Heart left ventricle (tissue), 16 donors: ENCODE results near the gene PCSK6. TPM values are rescaled to one million over a fixed set of nuclear protein-coding genes. Genes with fewer than 3 reads are reported as not detected.
"Not testable (repeated sequence)": the region's sequence is repeated elsewhere in the genome, so short reads cannot be mapped to it uniquely, and the experiment has no call there.

ENCODE experiments used
- ATAC-seq, 4 donors: fragments of 200-7000 bp; cut with Tn5 transposase; one replicate each; pipeline ENCODE4 v1.9.1; 2020 to 2022; ENCODE audit warnings: moderate library complexity in 4 of 4, mild to moderate bottlenecking in 3 of 4, moderate number of reproducible peaks in 1 of 4
- DNase-seq, 5 donors: peaks; one replicate each; pipeline ENCODE4 v3.0.0-alpha.2; 2020
- H3K27ac ChIP-seq, 12 donors: fragments of 200-600 bp; sonication (generic) in 4 of 12; one replicate each; pipeline versions ENCODE4 v1.5.0 to v1.8.0; 2016 to 2022; ENCODE audit warnings: mild to moderate bottlenecking in 2 of 12
- H3K27me3 ChIP-seq, 9 donors: fragments of 200-600 bp; sonication (generic) in 2 of 9; one replicate each; pipeline versions ENCODE4 v1.5.1 to v1.8.0; 2016 to 2022; ENCODE audit warnings: mild to moderate bottlenecking in 3 of 9
- H3K36me3 ChIP-seq, 9 donors: fragments of 200-600 bp; sonication (generic) in 2 of 9; one replicate each; pipeline versions ENCODE4 v1.5.0 to v1.8.0; 2018 to 2022; ENCODE audit warnings: mild to moderate bottlenecking in 2 of 9
- H3K4me1 ChIP-seq, 12 donors: fragments of 200-600 bp; sonication (generic) in 4 of 12; one replicate each; pipeline versions ENCODE4 v1.5.0 to v1.8.0; 2016 to 2022; ENCODE audit warnings: mild to moderate bottlenecking in 3 of 12
- H3K4me3 ChIP-seq, 12 donors: fragments of 200-600 bp; sonication (generic) in 4 of 12; one replicate each; pipeline versions ENCODE4 v1.5.0 to v1.8.0; 2017 to 2022; ENCODE audit warnings: mild to moderate bottlenecking in 9 of 12, moderate library complexity in 4 of 12
- H3K9me3 ChIP-seq, 12 donors: fragments of 200-600 bp; sonication (generic) in 4 of 12; one replicate each; pipeline versions ENCODE4 v1.5.0 to v1.8.0; 2016 to 2022; ENCODE audit warnings: mild to moderate bottlenecking in 1 of 12
- POLR2A ChIP-seq, 2 donors: fragments of 450-650 bp; IDR thresholded peaks; one replicate each; pipeline ENCODE4 v1.6.1; 2017; ENCODE audit warnings: antibody characterized with exemption in 2 of 2, mild to moderate bottlenecking in 2 of 2, moderate library complexity in 2 of 2
- WGBS, 4 donors: extraction: QIAGEN DNeasy Blood & Tissue Kit in 2 of 4; methylation state at CpG; one replicate each; pipeline versions ENCODE4 v1.1.5 to v1.1.7; 2013 to 2018; 5-methylcytosine and 5-hydroxymethylcytosine counted together
- intact Hi-C, 10 donors: fragments of 100-400 bp; cut with DNase I; formaldehyde crosslinking; loops; one replicate each; pipeline versions ENCODE4 v1.11.1 to v1.14.2; 2022
- polyA plus RNA-seq, 2 donors: library from polyadenylated mRNA; stranded (reverse); fragments of 200-250 nt; gene quantifications; one replicate each; pipeline ENCODE4 v1.2.3, GENCODE V29; 2013
- total RNA-seq, 9 donors: library from RNA; depleted of rRNA in 2 of 9; stranded (reverse); fragments of >200 nt in 2 of 9; fragmentation: NEBNext Ultra II Directional in 3 of 9; extraction: Animal tissue kit (Norgen Biotek cat#: 25700) in 3 of 9; gene quantifications; one replicate each; pipeline versions ENCODE4 v1.1.0 to v1.2.4, GENCODE V29; 2016 to 2023
- TF ChIP-seq, protein P1 (sequence below), 12 donors: fragments of 200-600 bp; sonication (generic) in 4 of 12; IDR thresholded peaks; one replicate each; pipeline versions ENCODE4 v1.5.0 to v1.8.0; 2018 to 2022; ENCODE audit warnings: antibody characterized with exemption in 12 of 12, mild to moderate bottlenecking in 5 of 12
- donor health status: ischemic (EF 13 %, LVEDD 7.1; RV severe dilation, severe dysfunction).
- donor health status: healthy with polysubstance abuse.
- donor health status: DM: no; HTN: yes; CAD: no.
- donor health status: DM: no; HTN: no; CAD: no.
- donor health status: ischemic (EF 25% LVEDD 6.9; RV normal size, moderate dysfunction).
- donor health status: ischemic (EF 25% LVEDD 5.7; RV mildly dilated, moderate dysfunction).
- donor health status: healthy.
- donor health status: DM: yes; HTN: yes; CAD: no.
- donor health status: ischemic (EF 35%, LVEDD 5.7; RV mildly dilated, moderate dysfunction).
- donor health status: nonischemic (EF 11% LVEDD 7.7; RV severe dilation, severe dysfunction).
- donor health status: DM: yes; HTN: yes; CAD: no.
- donor health status: PGD.
- donor health status: ischemic (EF 29% LVEDD 5.4; RV normal size, mild dysfunction).
- donor health status: nonischemic (EF 23%, LVEDD 6.1; RV moderate dilation, normal function).

The PCSK6 gene
- total and polyA plus RNA-seq, 11 donors, result 7.3 to 41.7 (median 22.3) TPM

GRCh38 chr15:101420232-101420631, 69.3 kb downstream of the PCSK6 start:
- Histone ChIP-seq H3K27ac (no peak overlapping the region), H3K9me3 (peaks cover 0 to 7% (median 0%) of the 10 kb centered on the region in 12 donors), H3K27me3 (no peaks in the 10 kb centered on the region), H3K4me3 (no peak overlapping the region), H3K36me3 (peaks cover 0 to 15% (median 0%) of the 10 kb centered on the region in 9 donors), H3K4me1 (no peaks in the 10 kb centered on the region)
- TF ChIP-seq, protein P1, sequence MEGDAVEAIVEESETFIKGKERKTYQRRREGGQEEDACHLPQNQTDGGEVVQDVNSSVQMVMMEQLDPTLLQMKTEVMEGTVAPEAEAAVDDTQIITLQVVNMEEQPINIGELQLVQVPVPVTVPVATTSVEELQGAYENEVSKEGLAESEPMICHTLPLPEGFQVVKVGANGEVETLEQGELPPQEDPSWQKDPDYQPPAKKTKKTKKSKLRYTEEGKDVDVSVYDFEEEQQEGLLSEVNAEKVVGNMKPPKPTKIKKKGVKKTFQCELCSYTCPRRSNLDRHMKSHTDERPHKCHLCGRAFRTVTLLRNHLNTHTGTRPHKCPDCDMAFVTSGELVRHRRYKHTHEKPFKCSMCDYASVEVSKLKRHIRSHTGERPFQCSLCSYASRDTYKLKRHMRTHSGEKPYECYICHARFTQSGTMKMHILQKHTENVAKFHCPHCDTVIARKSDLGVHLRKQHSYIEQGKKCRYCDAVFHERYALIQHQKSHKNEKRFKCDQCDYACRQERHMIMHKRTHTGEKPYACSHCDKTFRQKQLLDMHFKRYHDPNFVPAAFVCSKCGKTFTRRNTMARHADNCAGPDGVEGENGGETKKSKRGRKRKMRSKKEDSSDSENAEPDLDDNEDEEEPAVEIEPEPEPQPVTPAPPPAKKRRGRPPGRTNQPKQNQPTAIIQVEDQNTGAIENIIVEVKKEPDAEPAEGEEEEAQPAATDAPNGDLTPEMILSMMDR (IDR thresholded peaks at IDR 0.05), result no peak
- TF ChIP-seq POLR2A (IDR thresholded peaks at IDR 0.05), result no peak
- intact Hi-C loops, result loop anchor here in 1 of 10 donors (10.0 kb wide), 1 partner anchor 105 kb away; no protein-coding TSS in a partner anchor
- WGBS, 4 donors, result 91 to 97% (median 95%) methylated on average over 4 of the region's 4 CpGs
- DNase-seq (no peak), ATAC-seq (no peak)

GRCh38 chr15:101416475-101416874, 73.0 kb downstream of the PCSK6 start:
- H3K4me3 ChIP-seq, intact Hi-C loops, ATAC-seq, H3K9me3 ChIP-seq, H3K36me3 ChIP-seq, H3K27me3 ChIP-seq, H3K4me1 ChIP-seq, H3K27ac ChIP-seq, DNase-seq: not testable (repeated sequence)
- WGBS, 4 donors, result 80 to 95% (median 90%) methylated on average over 6 of the region's 6 CpGs

DNA sequence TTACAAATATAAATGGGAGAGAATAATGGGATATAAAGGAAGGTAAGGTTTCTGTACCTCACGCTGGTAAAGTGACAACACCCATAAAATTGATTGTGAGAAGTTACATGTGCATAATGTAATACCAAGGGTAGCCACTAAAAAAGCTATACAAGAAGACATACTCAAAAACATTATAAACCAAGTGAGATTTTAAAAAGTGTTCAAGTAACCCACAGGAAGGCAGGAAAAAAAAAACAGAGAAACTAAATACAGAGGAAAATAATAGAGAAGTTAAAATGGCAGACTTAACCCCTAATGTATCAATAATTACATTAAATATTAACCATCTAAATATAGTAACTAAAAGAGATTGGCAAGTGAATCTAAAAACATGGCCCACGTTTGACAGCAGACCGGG, 76.3 kb downstream of the PCSK6 start:
- no peak for TF ChIP-seq POLR2A (IDR thresholded peaks at IDR 0.05)
- TF ChIP-seq, protein P1 (IDR thresholded peaks at IDR 0.05), result peak in 2 of 12 donors; percentile 37 to 38
- no peaks in the 10 kb centered on the region for H3K4me1 ChIP-seq
- ATAC-seq, result no peak
- no peaks in the 10 kb centered on the region for H3K27me3 ChIP-seq
- peaks cover 0 to 15% (median 0%) of the 10 kb centered on the region in 9 donors for H3K36me3 ChIP-seq
- 84 to 89% (median 88%) methylated on average over 3 of the region's 3 CpGs for WGBS, 4 donors
- H3K9me3 ChIP-seq, result no peaks in the 10 kb centered on the region
- H3K27ac ChIP-seq, result no peak overlapping the region
- intact Hi-C loops, result no loop called here
- no peak overlapping the region for H3K4me3 ChIP-seq
- no peak for DNase-seq

GRCh38 chr15:101411581-101411980, 77.9 kb downstream of the PCSK6 start:
- WGBS, 4 donors, result 89 to 96% (median 94%) methylated on average over 9 to 10 of the region's 10 CpGs
- Histone ChIP-seq H3K4me1 (no peaks in the 10 kb centered on the region), H3K9me3 (no peaks in the 10 kb centered on the region), H3K27ac (no peak overlapping the region), H3K27me3 (no peaks in the 10 kb centered on the region), H3K36me3 (peaks cover 0 to 26% (median 0%) of the 10 kb centered on the region in 9 donors), H3K4me3 (no peak overlapping the region)
- TF ChIP-seq POLR2A (IDR thresholded peaks at IDR 0.05), result no peak
- TF ChIP-seq, protein P1 (IDR thresholded peaks at IDR 0.05), result no peak
- ATAC-seq, result peak in 1 of 4 donors; percentile 13
- intact Hi-C loops, result no loop called here
- DNase-seq, result no peak

DNA sequence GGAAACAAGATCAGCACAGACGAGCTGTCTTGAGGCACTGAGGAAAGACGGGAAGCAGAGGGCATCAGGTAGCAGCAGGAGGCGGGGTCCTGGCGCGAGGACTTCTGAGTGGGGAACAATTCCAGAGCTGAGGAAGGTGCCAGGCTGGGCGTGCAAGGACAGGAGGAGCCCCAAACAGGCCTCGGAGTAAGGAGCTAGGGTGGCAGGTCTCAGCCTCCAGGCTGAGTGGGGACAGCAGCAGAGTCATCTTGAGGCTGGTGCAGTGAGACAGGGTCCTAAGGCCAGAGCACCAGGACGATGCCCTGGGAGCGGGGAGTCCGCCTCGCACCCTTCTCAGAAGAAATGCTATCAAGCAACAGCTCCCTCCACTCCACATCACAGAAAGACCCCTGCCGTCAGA, 78.4 kb downstream of the PCSK6 start:
- Histone ChIP-seq H3K27ac (no peak overlapping the region), H3K4me3 (no peak overlapping the region), H3K9me3 (no peaks in the 10 kb centered on the region), H3K27me3 (no peaks in the 10 kb centered on the region), H3K36me3 (peaks cover 0 to 26% (median 0%) of the 10 kb centered on the region in 9 donors), H3K4me1 (no peaks in the 10 kb centered on the region)
- DNase-seq (no peak), ATAC-seq (no peak)
- WGBS, 4 donors, result 86 to 92% (median 90%) methylated on average over 12 of the region's 12 CpGs
- no peak for TF ChIP-seq POLR2A (IDR thresholded peaks at IDR 0.05)
- TF ChIP-seq, protein P1 (IDR thresholded peaks at IDR 0.05), result no peak
- intact Hi-C loops, result no loop called here
